Esophagus mucosa (tissue), 1 donor: ENCODE data around the gene MYO15B. TPM values are rescaled to one million over a fixed set of nuclear protein-coding genes. Genes with fewer than 3 reads are reported as not detected.
A peak's percentile ranks its signal among the peaks of the same experiment; 100 is the strongest.

Source experiments
- ATAC-seq: fragments of 200-7000 bp; cut with Tn5 transposase; one replicate; pipeline ENCODE4 v1.9.1; 2020
- total RNA-seq: library from RNA; stranded (reverse); gene quantifications from one replicate; pipeline ENCODE4 v1.2.4, GENCODE V29; 2023
- donor health status: DM: yes; HTN: yes; CAD: no.

MYO15B gene
- total RNA-seq, 1 donor from 2014 or later = 15.6 TPM

GRCh38 chr17:75639771-75640555 is 52.4 kb downstream of the MYO15B start:
- ATAC-seq = peak; percentile 73

GRCh38 chr17:75640556-75641119 is 53.0 kb downstream of the MYO15B start:
- no peak for ATAC-seq

- ATAC-seq = no peak
Measured at GRCh38 chr17:75641343-75641742, 53.7 kb downstream of the MYO15B start.

GRCh38 chr17:75642182-75642783 is 54.7 kb downstream of the MYO15B start:
- ATAC-seq = no peak

- ATAC-seq = peak; percentile 67
Measured at GRCh38 chr17:75642784-75643642, 55.4 kb downstream of the MYO15B start.

GRCh38 chr17:75643643-75644017 is 56.0 kb downstream of the MYO15B start:
- ATAC-seq = no peak

- ATAC-seq = peak; percentile 59
Measured at GRCh38 chr17:75645501-75645888, 57.9 kb downstream of the MYO15B start.

- peak; percentile 41 for ATAC-seq
Measured at GRCh38 chr17:75645889-75646637, 58.5 kb downstream of the MYO15B start.

GRCh38 chr17:75646638-75646992 is 59.0 kb downstream of the MYO15B start:
- ATAC-seq = no peak

GRCh38 chr17:75647061-75647460 is 59.5 kb downstream of the MYO15B start:
- ATAC-seq = no peak

- no peak for ATAC-seq
Measured at GRCh38 chr17:75647921-75648320, 60.3 kb downstream of the MYO15B start.

GRCh38 chr17:75649687-75650086 is 62.1 kb downstream of the MYO15B start:
- no peak for ATAC-seq

GRCh38 chr17:75650874-75651273 is 63.3 kb downstream of the MYO15B start:
- no peak for ATAC-seq

GRCh38 chr17:75652341-75652740 is 64.7 kb downstream of the MYO15B start:
- no peak for ATAC-seq

- peak; percentile 25 for ATAC-seq
Measured at GRCh38 chr17:75652934-75653549, 65.4 kb downstream of the MYO15B start.

GRCh38 chr17:75654176-75654575 is 66.6 kb downstream of the MYO15B start:
- ATAC-seq = no peak

GRCh38 chr17:75658237-75658636 is 70.6 kb downstream of the MYO15B start:
- no peak for ATAC-seq

GRCh38 chr17:75661531-75661930 is 73.9 kb downstream of the MYO15B start:
- no peak for ATAC-seq

- ATAC-seq = no peak
Measured at GRCh38 chr17:75662511-75662910, 74.9 kb downstream of the MYO15B start.

- ATAC-seq = no peak
Measured at GRCh38 chr17:75664099-75664549, 76.5 kb downstream of the MYO15B start.

GRCh38 chr17:75665981-75666380 is 78.4 kb downstream of the MYO15B start:
- ATAC-seq = no peak
